Omental fat pad (tissue), 4 donors: Measurements from ENCODE around the gene MALAT1. TPM values are rescaled to one million over a fixed set of nuclear protein-coding genes. Genes with fewer than 3 reads are reported as not detected.
A peak's percentile ranks its signal among the peaks of the same experiment; 100 is the strongest.

Experiments
- ATAC-seq: fragments of 150-250 bp; one replicate; pipeline ENCODE4 v1.9.1; 2016; ENCODE audit warnings: mild to moderate bottlenecking, moderate library complexity; ENCODE audit not compliant: low FRiP score
- DNase-seq: peaks from one replicate; pipeline ENCODE4 v3.0.0-alpha.2; 2019; ENCODE audit warnings: low spot score
- total RNA-seq, 4 donors: library from RNA; depleted of rRNA; stranded (reverse); fragments of >200 nt; gene quantifications; one replicate each; pipeline ENCODE4 v1.1.0, GENCODE V29; 2016
- TF ChIP-seq, protein P1 (sequence below), 3 donors: fragments of 450-650 bp; IDR thresholded peaks; one replicate each; pipeline ENCODE4 v1.5.1; 2016 to 2017; ENCODE audit warnings: antibody characterized with exemption in 3 of 3, mild to moderate bottlenecking in 3 of 3, moderate library complexity in 2 of 3

MALAT1 gene
- total RNA-seq, 4 donors from 2014 or later = 11,614 to 21,764 (median 16,063) TPM

DNA sequence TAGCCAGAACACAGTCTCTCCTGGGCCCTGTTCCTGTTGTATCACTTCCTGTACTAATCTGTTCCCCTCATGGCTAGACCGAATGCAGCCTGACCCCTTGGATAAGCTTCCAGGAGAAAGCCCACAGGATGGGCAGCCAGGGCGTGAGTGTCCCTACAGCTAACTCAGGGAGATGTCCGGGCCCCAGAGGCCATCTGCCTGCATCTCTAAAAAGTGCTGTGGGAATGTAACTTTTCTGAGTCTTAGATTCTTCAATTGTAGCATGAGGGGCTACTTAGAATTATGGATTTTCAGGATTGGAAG is 7.7 kb upstream of the MALAT1 start:
- ATAC-seq = no peak
- DNase-seq = no peak
- TF ChIP-seq, protein P1, sequence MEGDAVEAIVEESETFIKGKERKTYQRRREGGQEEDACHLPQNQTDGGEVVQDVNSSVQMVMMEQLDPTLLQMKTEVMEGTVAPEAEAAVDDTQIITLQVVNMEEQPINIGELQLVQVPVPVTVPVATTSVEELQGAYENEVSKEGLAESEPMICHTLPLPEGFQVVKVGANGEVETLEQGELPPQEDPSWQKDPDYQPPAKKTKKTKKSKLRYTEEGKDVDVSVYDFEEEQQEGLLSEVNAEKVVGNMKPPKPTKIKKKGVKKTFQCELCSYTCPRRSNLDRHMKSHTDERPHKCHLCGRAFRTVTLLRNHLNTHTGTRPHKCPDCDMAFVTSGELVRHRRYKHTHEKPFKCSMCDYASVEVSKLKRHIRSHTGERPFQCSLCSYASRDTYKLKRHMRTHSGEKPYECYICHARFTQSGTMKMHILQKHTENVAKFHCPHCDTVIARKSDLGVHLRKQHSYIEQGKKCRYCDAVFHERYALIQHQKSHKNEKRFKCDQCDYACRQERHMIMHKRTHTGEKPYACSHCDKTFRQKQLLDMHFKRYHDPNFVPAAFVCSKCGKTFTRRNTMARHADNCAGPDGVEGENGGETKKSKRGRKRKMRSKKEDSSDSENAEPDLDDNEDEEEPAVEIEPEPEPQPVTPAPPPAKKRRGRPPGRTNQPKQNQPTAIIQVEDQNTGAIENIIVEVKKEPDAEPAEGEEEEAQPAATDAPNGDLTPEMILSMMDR (IDR thresholded peaks at IDR 0.05) = no peak

DNA sequence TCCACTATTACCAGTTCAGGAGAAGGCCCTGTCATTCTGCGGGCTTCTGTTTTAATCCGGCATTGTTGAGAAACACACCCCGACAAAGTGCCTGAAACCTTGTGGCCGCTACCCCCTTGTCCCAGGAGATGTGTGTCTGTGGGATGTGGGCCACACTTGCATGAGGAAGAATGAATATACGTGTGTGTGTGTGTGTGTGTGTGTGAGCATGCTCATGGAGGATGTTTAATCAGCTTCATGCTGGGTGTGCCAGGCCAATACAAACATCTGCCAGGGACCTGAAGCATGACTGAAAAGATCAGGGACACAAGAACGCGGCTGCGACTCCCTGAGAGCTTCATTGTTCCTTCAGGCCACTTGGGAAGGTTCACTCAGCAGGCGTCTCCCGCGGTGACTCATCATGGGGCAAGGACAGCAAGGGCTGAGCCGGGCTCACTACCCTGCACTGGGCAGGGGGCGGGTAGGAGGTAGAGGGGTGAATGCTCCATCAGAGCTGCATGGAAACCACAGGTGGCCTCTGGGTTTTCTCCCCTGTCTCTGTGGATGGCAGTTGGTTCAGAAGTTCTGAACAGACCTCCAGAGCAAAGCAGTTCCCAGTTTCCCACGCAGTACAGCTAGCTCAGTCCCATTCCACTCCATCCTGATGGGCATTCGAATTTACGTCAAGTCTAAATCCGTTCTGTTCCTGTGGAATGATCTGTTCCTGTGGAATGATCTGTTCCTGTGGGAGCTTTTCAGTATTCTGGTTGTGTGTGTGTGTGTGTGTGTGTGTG is 7.0 kb upstream of the MALAT1 start:
- TF ChIP-seq, protein P1 (IDR thresholded peaks at IDR 0.05) = no peak
- ATAC-seq (peak; percentile 7), DNase-seq (peak; percentile 63)

DNA sequence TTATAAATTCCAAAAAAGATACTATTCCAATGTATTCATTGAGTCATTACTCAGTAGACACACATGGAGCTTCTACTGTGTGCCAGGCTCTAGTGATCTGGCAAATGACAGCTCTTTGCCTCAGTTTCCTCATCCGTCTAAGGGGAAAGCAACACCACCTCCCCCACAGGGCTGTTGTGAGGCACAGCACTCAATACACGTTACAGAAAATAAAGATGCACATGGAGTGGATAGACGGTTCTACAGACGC is 6.5 kb upstream of the MALAT1 start:
- TF ChIP-seq, protein P1 (IDR thresholded peaks at IDR 0.05) = no peak
- DNase-seq (no peak), ATAC-seq (no peak)

DNA sequence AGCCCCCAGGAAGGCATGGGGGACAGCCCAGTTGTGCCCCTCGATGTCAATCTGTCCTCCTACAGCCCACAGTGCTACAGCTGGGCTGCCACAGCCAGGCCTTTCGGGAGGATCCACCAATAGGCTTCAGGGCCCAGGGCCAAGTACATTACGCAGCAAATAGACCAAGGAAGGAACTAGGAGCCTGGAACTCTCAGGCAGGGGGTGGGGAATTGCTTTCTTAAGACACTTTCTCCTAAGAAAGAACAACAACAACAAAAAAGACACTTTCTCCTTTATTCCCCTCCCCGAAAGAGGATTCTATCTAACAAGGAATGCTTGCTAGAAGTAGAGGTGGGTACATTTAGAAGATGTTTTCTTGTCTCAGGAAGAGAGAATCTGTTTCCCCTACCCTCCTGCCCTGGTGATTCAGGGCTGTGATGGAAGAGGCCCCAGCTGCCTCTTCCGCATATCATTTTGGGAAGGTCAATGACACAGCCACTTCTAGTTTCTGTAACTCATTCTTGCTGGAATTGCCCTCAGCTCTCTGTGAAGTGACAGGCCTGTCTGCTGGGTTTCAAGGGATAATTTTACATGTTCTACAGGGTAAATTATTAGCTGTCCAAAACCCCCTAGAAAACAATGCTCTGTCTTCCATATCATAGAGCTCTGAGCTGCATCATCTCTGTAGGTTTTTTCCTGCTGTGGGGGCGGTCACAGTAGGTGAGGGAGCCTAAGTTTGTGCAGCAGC is 6.0 kb upstream of the MALAT1 start:
- peak; percentile 19 for ATAC-seq
- DNase-seq = peak; percentile 65
- TF ChIP-seq, protein P1 (IDR thresholded peaks at IDR 0.05) = no peak

DNA sequence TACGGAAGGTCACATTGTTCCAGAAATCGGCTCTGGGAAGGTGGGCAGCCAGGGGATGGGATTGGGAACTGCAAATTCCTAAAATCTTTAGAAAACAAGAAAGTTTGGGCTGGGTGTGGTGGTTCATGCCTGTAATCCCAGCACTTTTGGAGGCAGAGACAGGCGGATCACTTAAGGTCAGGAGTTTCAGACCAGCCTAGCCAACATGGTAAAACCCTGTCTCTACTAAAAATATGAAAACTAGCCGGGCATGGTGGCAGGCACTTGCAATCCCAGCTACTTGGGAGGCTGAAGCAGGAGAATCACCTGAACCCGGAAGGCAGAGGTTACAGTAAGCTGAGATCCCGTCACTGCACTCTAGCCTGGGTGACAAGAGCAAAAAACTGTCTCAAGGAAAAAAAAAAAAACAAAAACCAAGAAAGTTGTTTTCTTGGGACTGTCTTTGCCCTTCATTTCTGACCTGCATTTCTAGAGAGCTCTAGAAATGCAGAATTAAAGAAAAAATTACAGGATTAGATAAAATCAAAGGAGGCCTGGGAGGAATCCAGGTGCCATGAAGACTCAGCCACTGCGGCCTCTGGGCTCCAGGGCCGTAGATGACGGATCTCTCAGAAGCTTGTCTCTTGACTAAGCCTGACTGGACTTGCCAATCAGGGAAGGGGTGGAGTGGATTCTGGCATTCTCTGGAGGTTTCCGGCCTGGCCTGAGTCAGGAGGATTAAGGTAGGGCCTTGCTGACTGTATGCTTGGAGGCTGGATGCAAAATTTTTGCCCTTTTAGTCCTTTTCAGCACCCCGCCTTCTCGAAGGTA is 5.3 kb upstream of the MALAT1 start:
- ATAC-seq (peak; percentile 38), DNase-seq (peak; percentile 77)
- TF ChIP-seq, protein P1 (IDR thresholded peaks at IDR 0.05) = no peak

DNA sequence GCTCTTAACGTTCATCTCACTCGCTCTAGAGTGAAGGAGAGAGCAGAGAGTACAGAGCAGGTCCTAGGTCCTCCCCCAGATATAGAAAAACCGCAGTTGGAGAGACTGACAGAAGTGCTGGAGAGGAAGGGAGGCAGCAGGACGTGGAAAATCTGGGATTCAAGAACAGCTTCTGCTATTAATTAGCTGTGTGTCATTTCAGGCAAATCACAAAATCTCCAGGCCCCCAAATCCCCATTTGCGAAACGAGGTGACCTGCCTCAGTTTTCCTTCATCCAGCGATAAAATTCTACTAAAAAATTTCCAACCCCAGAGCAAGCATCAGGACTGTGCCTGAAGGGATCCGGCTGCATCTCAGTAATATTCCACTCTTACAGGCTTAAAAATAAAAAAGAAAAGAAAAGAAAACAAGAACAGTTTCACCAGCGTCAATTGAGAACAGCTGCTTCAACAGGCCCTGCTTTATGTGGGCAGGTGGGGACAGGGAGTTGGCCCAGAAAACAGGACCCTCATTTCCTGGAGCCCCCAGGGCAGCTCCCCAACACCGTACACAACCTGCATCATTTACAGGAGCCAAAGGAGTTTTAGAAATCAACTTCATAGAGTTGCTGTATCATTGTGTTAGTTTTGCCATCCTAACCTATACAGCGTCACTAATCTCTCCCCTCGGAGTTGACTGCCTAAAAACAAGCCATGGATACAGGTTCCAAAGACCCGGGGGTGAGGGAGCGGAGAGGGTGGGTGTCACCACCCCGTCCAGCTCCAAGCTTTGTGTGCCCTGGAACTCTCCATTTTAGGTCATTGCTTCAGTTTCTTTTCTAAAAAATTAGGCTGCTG is 2.3 kb upstream of the MALAT1 start:
- DNase-seq (peak; percentile 19), ATAC-seq (no peak)
- TF ChIP-seq, protein P1 (IDR thresholded peaks at IDR 0.05) = no peak
